Loucy (cell line): ENCODE measurements around the gene ZNF423.
"Not testable (repeated sequence)": the region's sequence is repeated elsewhere in the genome, so short reads cannot be mapped to it uniquely, and the experiment has no call there.

Experiments used
- H2AFZ ChIP-seq: fragments of 200-600 bp; sonication (generic); 2 replicates; pipeline ENCODE4 v1.6.0; 2016; ENCODE audit warnings: antibody characterized with exemption, mild to moderate bottlenecking, low read length, moderate library complexity
- H3F3A ChIP-seq: fragments of 200-600 bp; 2 replicates; pipeline ENCODE4 v1.6.0; 2016; ENCODE audit warnings: antibody characterized with exemption, low read depth, mild to moderate bottlenecking
- H3K27me3 ChIP-seq: fragments of 200-600 bp; sonication (generic); 2 replicates; pipeline ENCODE4 v1.6.1; 2014; ENCODE audit warnings: low read length, mild to moderate bottlenecking; ENCODE audit not compliant: insufficient read depth, poor library complexity, severe bottlenecking
- H3K36me3 ChIP-seq: fragments of 200-600 bp; sonication (generic); 2 replicates; pipeline ENCODE4 v1.6.1; 2016; ENCODE audit warnings: low read length; ENCODE audit not compliant: insufficient read depth
- H3K4me1 ChIP-seq: fragments of 200-600 bp; sonication (generic); 2 replicates; pipeline ENCODE4 v1.5.1; 2014; ENCODE audit warnings: low read length, mild to moderate bottlenecking; ENCODE audit not compliant: insufficient read depth, poor library complexity, severe bottlenecking
- H3K4me2 ChIP-seq: fragments of 200-600 bp; sonication (generic); 2 replicates; pipeline ENCODE4 v1.6.0; 2014; ENCODE audit warnings: antibody characterized with exemption, low read length, low read depth, mild to moderate bottlenecking; ENCODE audit not compliant: poor library complexity, severe bottlenecking
- H3K4me3 ChIP-seq: fragments of 200-600 bp; sonication (generic); 2 replicates; pipeline ENCODE4 v1.5.1; 2014; ENCODE audit warnings: low read length, mild to moderate bottlenecking, mixed read lengths; ENCODE audit not compliant: poor library complexity, severe bottlenecking
- H3K79me2 ChIP-seq: fragments of 200-600 bp; sonication (generic); 2 replicates; pipeline ENCODE4 v1.6.1; 2014; ENCODE audit warnings: low read length; ENCODE audit not compliant: insufficient read depth
- H3K9ac ChIP-seq: fragments of 200-600 bp; sonication (generic); 2 replicates; pipeline ENCODE4 v1.6.0; 2014; ENCODE audit warnings: mild to moderate bottlenecking, low read depth, low read length, moderate library complexity; ENCODE audit not compliant: poor library complexity, severe bottlenecking
- H3K9me2 ChIP-seq: fragments of 200-600 bp; sonication (generic); replicated peaks from 2 replicates; pipeline ENCODE4 v1.6.1; 2016; ENCODE audit warnings: low read depth, low read length, mixed read lengths
- H3K9me3 ChIP-seq: fragments of 200-600 bp; sonication (generic); 2 replicates; pipeline ENCODE4 v1.6.1; 2014; ENCODE audit warnings: mild to moderate bottlenecking, antibody characterized with exemption, low read length, low read depth; ENCODE audit not compliant: insufficient read depth
- H4K20me1 ChIP-seq: fragments of 200-600 bp; sonication (generic); 2 replicates; pipeline ENCODE4 v1.6.0; 2014; ENCODE audit warnings: antibody characterized with exemption, low read length, mild to moderate bottlenecking; ENCODE audit not compliant: insufficient read depth, poor library complexity, severe bottlenecking
- CTCF ChIP-seq: fragments of 200-600 bp; sonication (generic); conservative IDR thresholded peaks from 2 replicates; pipeline ENCODE4 v1.5.1; 2014; ENCODE audit warnings: mild to moderate bottlenecking, antibody characterized with exemption, low read length
- EZH2phosphoT487 ChIP-seq: fragments of 200-600 bp; IDR thresholded peaks from 2 replicates; pipeline ENCODE4 v1.6.1; 2018; ENCODE audit warnings: antibody characterized with exemption, mild to moderate bottlenecking, moderate library complexity, borderline replicate concordance

Gene ZNF423

GRCh38 chr16:49510654-49511305 lies 345.1 kb downstream of the ZNF423 start:
- Histone ChIP-seq H3F3A (no peaks in the 10 kb centered on the region), H3K4me3 (no peak overlapping the region), H3K79me2 (no peaks in the 10 kb centered on the region), H3K9me2 (no peaks in the 10 kb centered on the region), H3K36me3 (no peaks in the 10 kb centered on the region), H4K20me1 (no peaks in the 10 kb centered on the region), H2AFZ (no peak overlapping the region), H3K9ac (no peak overlapping the region), H3K9me3 (no peaks in the 10 kb centered on the region), H3K27me3 (no peaks in the 10 kb centered on the region), H3K4me2 (no peak overlapping the region), H3K4me1 (no peaks in the 10 kb centered on the region)
- TF ChIP-seq CTCF (no peak), EZH2phosphoT487 (no peak)

GRCh38 chr16:49510141-49510540 lies 345.8 kb downstream of the ZNF423 start:
- Histone ChIP-seq H3K4me2 (no peak overlapping the region), H3K4me1 (no peaks in the 10 kb centered on the region)

GRCh38 chr16:49506058-49507013 lies 349.6 kb downstream of the ZNF423 start:
- not testable (repeated sequence) for H3K4me3 ChIP-seq, H3K9me2 ChIP-seq, H3K36me3 ChIP-seq, H3K9ac ChIP-seq, H4K20me1 ChIP-seq, H3K27me3 ChIP-seq, H2AFZ ChIP-seq, H3K9me3 ChIP-seq, H3K4me1 ChIP-seq, H3F3A ChIP-seq, H3K4me2 ChIP-seq, H3K79me2 ChIP-seq

More at GRCh38 chr16:49510141-49510540, 345.8 kb downstream of the ZNF423 start:
- TF ChIP-seq EZH2phosphoT487 (no peak), CTCF (no peak)
- H3K9me3 ChIP-seq = no peaks in the 10 kb centered on the region
- H4K20me1 ChIP-seq = no peaks in the 10 kb centered on the region
- no peak overlapping the region for H2AFZ ChIP-seq
- H3K4me3 ChIP-seq = no peak overlapping the region
- H3K27me3 ChIP-seq = no peaks in the 10 kb centered on the region
- H3K9me2 ChIP-seq = no peaks in the 10 kb centered on the region
- no peaks in the 10 kb centered on the region for H3K36me3 ChIP-seq
- H3F3A ChIP-seq = no peaks in the 10 kb centered on the region
- H3K9ac ChIP-seq = no peak overlapping the region
- H3K79me2 ChIP-seq = no peaks in the 10 kb centered on the region
